ENCODE measurements around the gene LCMT1. TPM values are rescaled to one million over a fixed set of nuclear protein-coding genes. Genes with fewer than 3 reads are reported as not detected.
A peak's percentile ranks its signal among the peaks of the same experiment; 100 is the strongest.

The LCMT1 gene
- polyA plus RNA-seq, 3 donors from 2014 or later = 40.0 to 55.1 (median 54.7) TPM

DNA sequence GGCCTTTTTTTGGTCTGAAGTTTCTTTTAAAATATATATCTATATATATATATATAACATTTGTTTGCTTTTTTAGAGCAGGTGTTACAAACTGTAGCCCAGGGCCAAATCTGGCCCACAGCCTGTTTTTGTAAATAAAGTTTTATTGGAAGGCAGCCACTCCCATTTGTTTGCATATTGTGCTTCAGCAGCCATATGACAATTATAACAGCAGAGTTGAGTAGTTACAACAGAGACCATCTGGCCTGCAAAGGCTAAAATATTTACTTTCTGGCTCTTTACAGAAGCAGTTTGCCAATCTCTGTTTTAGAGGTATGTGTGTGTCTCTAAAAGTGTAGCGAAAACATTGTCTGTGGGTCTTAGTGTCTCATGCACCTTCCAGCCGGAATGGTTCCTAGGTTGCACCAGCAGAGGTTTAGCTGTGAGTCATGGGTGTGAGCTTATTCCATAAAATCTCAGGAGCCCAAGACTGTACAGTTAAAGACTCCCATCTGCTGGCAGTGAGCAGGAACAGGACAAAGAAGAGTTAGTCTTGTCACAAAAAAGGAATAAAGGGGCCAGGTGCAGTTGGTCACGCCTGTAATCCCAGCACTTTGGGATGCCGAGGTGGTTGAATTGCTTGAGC lies 23.8 kb downstream of the LCMT1 start:
- no peak for DNase-seq
- Mint-ChIP-seq H3K36me3 (peaks cover 19 to 50% (median 28%) of the 10 kb centered on the region in 3 donors), H3K4me3 (no peak overlapping the region), H3K27ac (no peak overlapping the region), H3K4me1 (no peaks in the 10 kb centered on the region), H3K27me3 (ENCODE audit: low read depth in 3 of 3) (peaks cover 0 to 1% (median 0%) of the 10 kb centered on the region in 3 donors), H3K9me3 (no peaks in the 10 kb centered on the region)

DNA sequence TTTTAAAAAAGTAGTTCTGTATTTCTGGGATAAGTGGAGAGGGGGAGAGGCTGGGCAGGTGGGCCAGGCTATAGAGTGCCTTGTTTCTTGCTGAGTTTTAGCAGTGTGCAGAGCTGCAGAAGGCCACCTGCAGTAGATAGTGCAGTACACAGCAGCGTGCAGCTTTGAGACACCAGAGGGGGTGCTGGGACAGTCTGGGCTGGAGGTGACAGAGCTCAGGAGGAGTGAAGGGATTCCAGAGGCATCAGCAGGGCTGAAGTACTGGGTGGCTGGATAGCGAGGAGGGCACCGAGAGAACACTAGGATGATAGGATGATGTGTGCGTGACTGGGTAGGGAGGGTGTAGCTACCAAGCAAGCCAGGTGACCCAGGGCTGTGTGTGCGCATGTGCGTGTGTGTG lies 26.6 kb downstream of the LCMT1 start:
- peaks cover 0 to 1% (median 0%) of the 10 kb centered on the region in 3 donors for H3K27me3 Mint-ChIP-seq (ENCODE audit: low read depth in 3 of 3)
- peak overlapping the region in 2 of 6 donors; percentile 50 to 74 for H3K27ac Mint-ChIP-seq
- H3K36me3 Mint-ChIP-seq = peaks cover 28 to 55% (median 30%) of the 10 kb centered on the region in 3 donors
- no peak overlapping the region for H3K4me3 Mint-ChIP-seq
- no peaks in the 10 kb centered on the region for H3K4me1 Mint-ChIP-seq
- DNase-seq = no peak
- H3K9me3 Mint-ChIP-seq = no peaks in the 10 kb centered on the region

DNA sequence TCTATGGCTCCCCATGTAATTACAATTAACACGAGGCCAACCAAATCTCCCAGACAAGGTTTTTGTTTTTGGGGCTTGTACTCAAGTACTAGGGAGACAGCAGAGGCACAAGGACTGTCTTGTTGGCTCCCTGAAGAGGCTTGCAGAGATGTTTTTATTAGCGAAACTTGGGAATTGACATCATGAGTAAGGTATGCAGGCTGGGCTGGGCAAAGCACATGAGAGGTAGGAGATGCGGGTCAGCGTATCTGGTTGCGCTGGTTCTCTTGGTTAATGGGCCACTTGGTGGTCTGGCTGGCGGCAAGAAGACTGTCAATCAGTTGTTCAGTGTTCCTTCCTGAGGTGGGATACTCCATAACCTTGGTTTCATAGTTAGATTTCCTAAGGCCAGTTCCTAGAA lies 28.9 kb downstream of the LCMT1 start:
- Mint-ChIP-seq H3K4me1 (no peaks in the 10 kb centered on the region), H3K4me3 (no peak overlapping the region), H3K36me3 (peaks cover 15 to 42% (median 20%) of the 10 kb centered on the region in 3 donors), H3K9me3 (no peaks in the 10 kb centered on the region), H3K27ac (no peak overlapping the region), H3K27me3 (ENCODE audit: low read depth in 3 of 3) (peaks cover 0 to 1% (median 0%) of the 10 kb centered on the region in 3 donors)
- DNase-seq = no peak

DNA sequence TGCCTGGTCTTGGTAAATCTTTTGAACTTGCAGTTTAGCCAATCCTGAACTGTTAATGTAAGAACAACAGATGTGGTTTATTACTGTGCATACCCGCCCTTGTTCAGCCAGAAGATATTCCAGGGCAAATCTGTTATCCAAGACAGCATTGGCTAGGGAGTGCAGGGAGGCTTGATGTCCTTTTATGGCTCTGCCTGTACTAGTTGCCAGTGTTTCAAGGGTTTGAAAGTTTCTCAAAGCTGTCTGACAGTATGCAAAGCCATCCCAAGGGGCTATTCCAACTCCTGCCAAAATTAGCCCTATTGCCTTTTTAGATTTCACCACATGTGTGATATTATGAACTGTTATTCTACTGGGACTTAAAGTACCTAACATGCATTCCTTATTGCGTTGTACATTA lies 30.1 kb downstream of the LCMT1 start:
- no peak for DNase-seq
- H3K4me1 Mint-ChIP-seq = no peaks in the 10 kb centered on the region
- H3K9me3 Mint-ChIP-seq = no peaks in the 10 kb centered on the region
- peaks cover 0 to 1% (median 0%) of the 10 kb centered on the region in 3 donors for H3K27me3 Mint-ChIP-seq (ENCODE audit: low read depth in 3 of 3)
- H3K27ac Mint-ChIP-seq = no peak overlapping the region
- no peak overlapping the region for H3K4me3 Mint-ChIP-seq
- H3K36me3 Mint-ChIP-seq = peaks cover 15 to 49% (median 20%) of the 10 kb centered on the region in 3 donors

DNA sequence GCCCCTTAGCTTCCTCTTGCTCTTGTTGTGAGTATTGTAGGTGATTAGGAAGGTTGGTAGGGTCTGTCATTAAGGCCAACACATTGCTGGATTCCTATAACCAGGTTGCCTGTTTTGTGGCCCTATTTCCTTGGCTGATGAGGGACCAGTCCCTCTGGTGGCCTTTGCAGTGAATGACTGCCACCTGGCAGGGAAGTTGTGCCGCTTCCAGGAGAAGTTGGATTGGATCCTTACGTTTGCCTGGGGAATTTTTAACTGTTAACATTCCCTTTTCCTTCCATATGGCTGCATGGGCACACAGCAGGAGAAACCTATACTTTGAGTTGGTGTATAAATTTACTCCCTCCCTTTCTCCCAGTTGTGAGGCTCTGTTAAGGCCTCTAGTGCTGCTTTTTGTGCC lies 32.4 kb downstream of the LCMT1 start:
- no peaks in the 10 kb centered on the region for H3K4me1 Mint-ChIP-seq
- H3K4me3 Mint-ChIP-seq = no peak overlapping the region
- peak in 1 of 3 donors; percentile 8 for DNase-seq
- no peaks in the 10 kb centered on the region for H3K27me3 Mint-ChIP-seq (ENCODE audit: low read depth in 3 of 3)
- H3K27ac Mint-ChIP-seq = no peak overlapping the region
- H3K36me3 Mint-ChIP-seq = peaks cover 14 to 41% (median 26%) of the 10 kb centered on the region in 3 donors
- H3K9me3 Mint-ChIP-seq = no peaks in the 10 kb centered on the region

GRCh38 chr16:25148568-25149215 lies 37.1 kb downstream of the LCMT1 start:
- Mint-ChIP-seq H3K27ac (peak overlapping the region in 1 of 6 donors; percentile 69), H3K4me3 (no peak overlapping the region), H3K27me3 (ENCODE audit: low read depth in 3 of 3) (peaks cover 0 to 1% (median 0%) of the 10 kb centered on the region in 3 donors), H3K36me3 (peaks cover 12 to 28% (median 19%) of the 10 kb centered on the region in 3 donors), H3K9me3 (no peaks in the 10 kb centered on the region), H3K4me1 (no peaks in the 10 kb centered on the region)
- DNase-seq = no peak

DNA sequence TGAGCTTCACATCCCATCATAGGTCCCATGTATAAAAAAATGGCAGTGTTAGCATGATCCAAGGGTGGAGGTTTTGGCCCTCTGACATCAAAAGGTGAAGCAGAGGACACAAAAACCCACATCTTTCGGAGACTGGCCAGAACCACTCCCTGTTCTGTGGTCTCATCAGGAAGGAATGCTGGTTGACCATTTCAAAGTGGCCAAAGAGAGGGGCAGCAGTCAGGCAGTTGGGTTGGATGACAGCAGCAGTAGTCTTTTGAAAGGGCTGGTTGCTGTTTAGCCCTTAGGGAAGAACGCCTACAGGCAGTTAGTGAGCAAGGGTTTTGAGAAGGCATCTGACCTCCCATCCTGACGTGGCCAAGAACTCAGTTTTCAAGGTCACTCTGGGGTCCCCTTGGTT lies 40.5 kb downstream of the LCMT1 start:
- Mint-ChIP-seq H3K36me3 (peaks cover 19 to 36% (median 25%) of the 10 kb centered on the region in 3 donors), H3K27me3 (ENCODE audit: low read depth in 3 of 3) (peaks cover 0 to 1% (median 0%) of the 10 kb centered on the region in 3 donors), H3K27ac (no peak overlapping the region), H3K4me1 (no peaks in the 10 kb centered on the region), H3K4me3 (no peak overlapping the region), H3K9me3 (no peaks in the 10 kb centered on the region)
- no peak for DNase-seq

DNA sequence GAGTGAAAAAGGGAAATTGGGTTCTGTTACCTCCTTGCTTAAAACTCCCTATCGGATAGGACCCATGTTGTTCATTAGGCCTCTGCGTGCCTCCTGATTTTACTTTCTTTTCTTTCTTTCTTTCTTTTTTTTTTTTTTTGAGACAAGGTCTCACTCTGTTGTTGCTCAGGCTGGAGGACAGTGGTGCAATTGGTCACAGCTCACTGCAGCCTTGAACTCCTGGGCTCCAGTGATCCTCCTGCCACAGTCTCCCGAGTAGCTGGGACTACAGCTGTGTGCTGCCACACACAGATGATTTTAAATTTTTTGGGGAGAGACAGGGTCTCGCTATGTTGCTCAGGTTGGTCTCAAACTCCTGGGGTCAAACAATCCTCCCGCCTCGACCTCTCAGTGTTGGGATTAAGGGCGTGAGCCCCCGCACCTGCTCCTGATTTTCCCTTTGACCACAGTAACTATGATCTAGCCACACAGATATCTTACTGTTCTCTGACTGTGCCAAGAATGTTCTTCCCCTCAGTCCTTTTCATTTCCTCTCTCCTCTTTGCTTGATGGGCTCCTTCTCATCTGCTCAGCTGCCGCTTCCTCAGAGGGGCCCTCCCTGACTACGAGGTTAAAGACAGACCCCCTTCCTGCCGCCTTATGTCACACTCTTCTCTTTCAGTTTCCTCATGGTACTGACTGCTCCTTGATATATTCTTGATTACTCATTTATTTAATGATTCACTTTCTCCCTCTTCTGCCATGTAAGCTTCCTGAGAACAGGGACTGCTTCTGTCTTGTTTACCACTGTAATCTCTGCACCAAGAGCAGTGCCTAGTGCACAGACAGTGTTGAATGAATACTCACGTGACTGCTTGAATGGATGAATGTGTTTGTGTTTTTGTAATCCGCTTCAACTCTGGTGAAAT lies 44.3 kb downstream of the LCMT1 start:
- no peak overlapping the region for H3K4me3 Mint-ChIP-seq
- peak overlapping the region in 2 of 6 donors; percentile 28 to 51 for H3K27ac Mint-ChIP-seq
- no peak for DNase-seq
- H3K9me3 Mint-ChIP-seq = no peaks in the 10 kb centered on the region
- H3K27me3 Mint-ChIP-seq (ENCODE audit: low read depth in 3 of 3) = peaks cover 0 to 1% (median 0%) of the 10 kb centered on the region in 3 donors
- no peaks in the 10 kb centered on the region for H3K4me1 Mint-ChIP-seq
- H3K36me3 Mint-ChIP-seq = peaks cover 17 to 44% (median 22%) of the 10 kb centered on the region in 3 donors

- H3K9me3 Mint-ChIP-seq = no peaks in the 10 kb centered on the region
- peaks cover 0 to 1% (median 0%) of the 10 kb centered on the region in 3 donors for H3K27me3 Mint-ChIP-seq (ENCODE audit: low read depth in 3 of 3)
- H3K36me3 Mint-ChIP-seq = peaks cover 26 to 49% (median 27%) of the 10 kb centered on the region in 3 donors
- no peaks in the 10 kb centered on the region for H3K4me1 Mint-ChIP-seq
- DNase-seq = no peak
- H3K4me3 Mint-ChIP-seq = no peak overlapping the region
- H3K27ac Mint-ChIP-seq = no peak overlapping the region
Observed at GRCh38 chr16:25157271-25157875, 45.8 kb downstream of the LCMT1 start.

GRCh38 chr16:25158401-25158800 lies 46.9 kb downstream of the LCMT1 start:
- no peaks in the 10 kb centered on the region for H3K4me1 Mint-ChIP-seq
- H3K27ac Mint-ChIP-seq = peak overlapping the region in 1 of 6 donors; percentile 8
- H3K36me3 Mint-ChIP-seq = peaks cover 19 to 43% (median 22%) of the 10 kb centered on the region in 3 donors
- H3K27me3 Mint-ChIP-seq (ENCODE audit: low read depth in 3 of 3) = no peaks in the 10 kb centered on the region
- H3K4me3 Mint-ChIP-seq = no peak overlapping the region
- H3K9me3 Mint-ChIP-seq = no peaks in the 10 kb centered on the region
- DNase-seq = no peak

DNA sequence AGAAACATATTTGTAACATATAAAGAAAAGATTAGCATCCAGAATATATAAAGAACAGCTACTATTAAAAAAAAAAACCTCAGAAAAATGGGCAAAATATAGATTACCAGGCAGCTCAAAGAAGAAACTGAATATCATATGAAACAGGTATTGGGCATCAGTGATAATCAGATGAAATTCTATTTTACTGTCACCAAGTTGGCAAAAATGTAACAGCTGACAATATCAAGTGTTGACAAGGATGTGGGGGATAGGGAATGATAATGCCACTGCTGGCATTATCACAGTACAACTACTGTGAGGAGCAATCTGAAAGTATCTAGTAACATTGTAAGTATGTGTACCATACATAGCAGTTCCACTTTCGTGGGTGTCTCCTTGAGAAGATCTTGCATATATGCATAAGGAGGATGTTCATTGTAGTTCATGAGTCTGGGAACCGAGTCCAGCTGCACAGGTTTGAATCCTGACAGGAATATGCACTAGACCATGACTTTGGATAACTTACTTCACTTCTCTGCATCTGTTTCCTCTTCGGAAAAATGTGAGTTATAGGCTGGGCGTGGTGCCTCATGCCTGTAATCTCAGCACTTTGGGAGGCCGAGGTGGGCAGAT lies 50.3 kb downstream of the LCMT1 start:
- Mint-ChIP-seq H3K4me3 (no peak overlapping the region), H3K9me3 (no peaks in the 10 kb centered on the region), H3K4me1 (no peaks in the 10 kb centered on the region), H3K27me3 (ENCODE audit: low read depth in 3 of 3) (no peaks in the 10 kb centered on the region), H3K36me3 (peaks cover 26 to 49% (median 31%) of the 10 kb centered on the region in 3 donors), H3K27ac (no peak overlapping the region)
- no peak for DNase-seq

- H3K36me3 Mint-ChIP-seq = peaks cover 26 to 54% (median 37%) of the 10 kb centered on the region in 3 donors
- no peaks in the 10 kb centered on the region for H3K4me1 Mint-ChIP-seq
- no peaks in the 10 kb centered on the region for H3K9me3 Mint-ChIP-seq
- no peaks in the 10 kb centered on the region for H3K27me3 Mint-ChIP-seq (ENCODE audit: low read depth in 3 of 3)
- no peak overlapping the region for H3K4me3 Mint-ChIP-seq
- H3K27ac Mint-ChIP-seq = no peak overlapping the region
- no peak for DNase-seq
Observed at GRCh38 chr16:25163683-25164082, 52.1 kb downstream of the LCMT1 start.

- Mint-ChIP-seq H3K36me3 (peaks cover 34 to 63% (median 44%) of the 10 kb centered on the region in 3 donors), H3K4me1 (no peaks in the 10 kb centered on the region), H3K9me3 (no peaks in the 10 kb centered on the region), H3K4me3 (no peak overlapping the region), H3K27ac (no peak overlapping the region), H3K27me3 (ENCODE audit: low read depth in 3 of 3) (no peaks in the 10 kb centered on the region)
- no peak for DNase-seq
Observed at GRCh38 chr16:25165284-25165683, 53.7 kb downstream of the LCMT1 start.

Data from immature natural killer cell (primary cell).